Neuronal stem cell (in vitro differentiated cells): Measurements from ENCODE around the gene ZNF488.
A peak's percentile ranks its signal among the peaks of the same experiment; 100 is the strongest.

Experiments
- DNase-seq: peaks from one replicate; pipeline ENCODE4 v3.0.0-alpha.2; 2013; ENCODE audit warnings: low spot score
- H2AFZ ChIP-seq: one replicate; pipeline ENCODE4 v1.6.1; 2013; ENCODE audit warnings: mild to moderate bottlenecking, low read length, inconsistent platforms
- H2AK5ac ChIP-seq: 2 replicates; pipeline ENCODE4 v1.6.1; 2013; ENCODE audit warnings: low read depth, mild to moderate bottlenecking, inconsistent platforms, low read length, moderate library complexity, mixed read lengths
- H2BK120ac ChIP-seq: 2 replicates; pipeline ENCODE4 v1.6.1; 2013; ENCODE audit warnings: low read depth, mild to moderate bottlenecking, inconsistent platforms, low read length, moderate library complexity, mixed read lengths
- H2BK12ac ChIP-seq: one replicate; pipeline ENCODE4 v1.6.1; 2013; ENCODE audit warnings: low read length, inconsistent platforms
- H2BK15ac ChIP-seq: 2 replicates; pipeline ENCODE4 v1.6.1; 2013; ENCODE audit warnings: mild to moderate bottlenecking, low read length, inconsistent platforms, mixed read lengths
- H2BK5ac ChIP-seq: one replicate; pipeline ENCODE4 v1.6.1; 2013; ENCODE audit warnings: inconsistent platforms, mild to moderate bottlenecking, low read length, moderate library complexity
- H3K14ac ChIP-seq: one replicate; pipeline ENCODE4 v1.6.1; 2013; ENCODE audit warnings: low read length, inconsistent platforms
- H3K18ac ChIP-seq: 2 replicates; pipeline ENCODE4 v1.6.1; 2013; ENCODE audit warnings: low read length, inconsistent platforms
- H3K23ac ChIP-seq: 2 replicates; pipeline ENCODE4 v1.6.1; 2013; ENCODE audit warnings: low read depth, mild to moderate bottlenecking, mixed read lengths, low read length, inconsistent platforms; ENCODE audit not compliant: poor library complexity
- H3K27ac ChIP-seq: replicated peaks from 3 replicates; pipeline ENCODE4 v1.5.1; 2013; ENCODE audit warnings: low read length, inconsistent platforms
- H3K27me3 ChIP-seq, 3 experiments: 2 replicates each; pipeline ENCODE4 v1.6.1; 2013; ENCODE audit warnings: low read length in 3 of 3, mild to moderate bottlenecking in 2 of 3, inconsistent platforms in 1 of 3, low read depth in 1 of 3, mixed read lengths in 1 of 3, moderate library complexity in 1 of 3; ENCODE audit not compliant: control insufficient read depth in 3 of 3, insufficient read depth in 3 of 3
- H3K36me3 ChIP-seq, 2 donors: replicated peaks in 1 of 2; 2 replicates each; pipeline ENCODE4 v1.6.1; 2013; ENCODE audit warnings: low read length in 2 of 2; ENCODE audit not compliant: control insufficient read depth in 2 of 2, insufficient read depth in 2 of 2
- H3K4ac ChIP-seq: 2 replicates; pipeline ENCODE4 v1.6.1; 2013; ENCODE audit warnings: inconsistent platforms, mild to moderate bottlenecking, low read length, moderate library complexity
- H3K4me1 ChIP-seq, 2 donors: 1 replicate in 1 of 2; 2 replicates in 1 of 2; pipeline ENCODE4 v1.6.1; 2013; ENCODE audit warnings: low read length in 2 of 2, low read depth in 1 of 2; ENCODE audit not compliant: control insufficient read depth in 2 of 2, insufficient read depth in 1 of 2
- H3K4me2 ChIP-seq: one replicate; pipeline ENCODE4 v1.6.1; 2013; ENCODE audit warnings: mild to moderate bottlenecking, low read length, inconsistent platforms; ENCODE audit not compliant: insufficient read depth, poor library complexity, severe bottlenecking
- H3K4me3 ChIP-seq, 2 donors: 2 replicates each; pipeline ENCODE4 v1.5.1; 2013; ENCODE audit warnings: low read length in 2 of 2, mild to moderate bottlenecking in 2 of 2, inconsistent platforms in 1 of 2, moderate library complexity in 1 of 2
- H3K79me1 ChIP-seq: one replicate; pipeline ENCODE4 v1.6.1; 2013; ENCODE audit warnings: low read depth, mild to moderate bottlenecking, inconsistent platforms, low read length, moderate library complexity
- H3K9ac ChIP-seq: one replicate; pipeline ENCODE4 v1.6.1; 2013; ENCODE audit warnings: mild to moderate bottlenecking, low read depth, low read length, inconsistent platforms; ENCODE audit not compliant: poor library complexity
- H3K9me3 ChIP-seq, 2 donors: replicated peaks in 1 of 2; 2 replicates each; pipeline versions ENCODE3 to v1.6.1; 2013; ENCODE audit warnings: low read length in 2 of 2, mild to moderate bottlenecking in 2 of 2, inconsistent platforms in 1 of 2, low read depth in 1 of 2, mixed read lengths in 1 of 2, moderate library complexity in 1 of 2; ENCODE audit not compliant: control insufficient read depth in 2 of 2, insufficient read depth in 1 of 2
- H4K8ac ChIP-seq: one replicate; pipeline ENCODE4 v1.6.1; 2013; ENCODE audit warnings: low read depth, mild to moderate bottlenecking, inconsistent platforms, low read length, moderate library complexity
- H4K91ac ChIP-seq: one replicate; pipeline ENCODE4 v1.6.1; 2013; ENCODE audit warnings: low read length, low read depth, mild to moderate bottlenecking, inconsistent platforms; ENCODE audit not compliant: poor library complexity
- WGBS, 2 donors: extraction: QIAGEN DNeasy Blood & Tissue Kit; methylation state at CpG; one replicate each; pipeline ENCODE4 v1.1.7; 2013; ENCODE audit warnings: missing lambda C conversion rate in 2 of 2, mixed read lengths in 1 of 2; ENCODE audit not compliant: insufficient read length in 2 of 2, insufficient replicate concordance in 1 of 2; ENCODE audit errors: extremely low coverage in 2 of 2; 5-methylcytosine and 5-hydroxymethylcytosine counted together

ZNF488 gene

DNA sequence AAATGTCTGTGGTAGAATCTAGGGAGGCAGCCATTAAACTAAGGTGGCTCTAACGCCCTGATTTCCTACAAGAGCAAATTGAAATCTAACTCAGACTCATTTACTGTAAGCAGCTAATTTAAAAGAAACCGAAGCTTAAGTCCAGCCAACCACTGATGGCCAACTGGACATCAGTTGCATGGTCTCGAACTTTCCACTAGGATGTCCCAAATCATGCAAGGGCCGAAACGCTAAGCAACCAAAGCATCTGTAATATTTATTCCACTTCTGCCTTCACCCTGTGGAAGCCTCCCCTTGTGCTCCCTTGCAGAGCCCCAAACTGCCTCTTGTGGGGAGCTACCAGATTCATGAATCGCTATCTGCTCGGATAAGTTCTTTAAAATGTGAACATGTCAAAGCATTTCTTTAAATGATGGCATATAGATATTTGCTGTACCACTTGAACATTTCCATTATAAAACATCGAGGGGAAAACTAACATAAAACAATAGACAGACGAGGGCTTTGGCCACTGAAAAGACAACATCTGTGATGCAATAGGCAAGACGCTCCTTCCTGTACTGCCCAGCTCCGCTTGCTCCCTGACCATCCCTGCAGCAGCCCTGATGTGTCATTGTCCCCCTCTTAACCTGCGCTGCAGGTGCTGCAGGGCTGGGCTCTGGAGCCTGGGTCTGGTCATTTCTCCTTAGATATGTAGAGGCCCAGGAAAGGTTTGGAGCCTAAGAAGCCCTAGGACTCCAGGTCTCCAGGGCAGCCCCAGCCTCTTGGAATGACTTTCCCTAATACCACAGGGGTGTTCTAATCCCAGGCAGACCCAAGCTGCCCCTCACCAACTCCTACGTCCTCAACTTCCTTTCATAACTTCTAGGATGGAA lies 38.9 kb downstream of the ZNF488 start:
- H2BK5ac ChIP-seq = no peak overlapping the region
- peaks cover 0 to 1% of the 10 kb centered on the region in 2 donors for H3K9me3 ChIP-seq
- peaks cover 0 to 3% (median 0%) of the 10 kb centered on the region in 3 experiments for H3K27me3 ChIP-seq
- H3K79me1 ChIP-seq = no peaks in the 10 kb centered on the region
- DNase-seq = no peak
- no peak overlapping the region for H4K91ac ChIP-seq
- H3K18ac ChIP-seq = no peak overlapping the region
- no peak overlapping the region for H3K27ac ChIP-seq
- H3K4me1 ChIP-seq = no peaks in the 10 kb centered on the region
- no peaks in the 10 kb centered on the region for H3K36me3 ChIP-seq
- H2AK5ac ChIP-seq = no peak overlapping the region
- H2BK12ac ChIP-seq = no peak overlapping the region
- H3K23ac ChIP-seq = no peak overlapping the region
- H2BK120ac ChIP-seq = no peak overlapping the region
- no peak overlapping the region for H2BK15ac ChIP-seq
- no peak overlapping the region for H2AFZ ChIP-seq
- no peak overlapping the region for H3K9ac ChIP-seq
- H4K8ac ChIP-seq = no peak overlapping the region
- H3K14ac ChIP-seq = no peak overlapping the region
- no CpG with 5 or more reads among the region's 13 CpGs for WGBS, 2 donors
- H3K4me3 ChIP-seq = no peak overlapping the region
- no peak overlapping the region for H3K4me2 ChIP-seq
- no peak overlapping the region for H3K4ac ChIP-seq

DNA sequence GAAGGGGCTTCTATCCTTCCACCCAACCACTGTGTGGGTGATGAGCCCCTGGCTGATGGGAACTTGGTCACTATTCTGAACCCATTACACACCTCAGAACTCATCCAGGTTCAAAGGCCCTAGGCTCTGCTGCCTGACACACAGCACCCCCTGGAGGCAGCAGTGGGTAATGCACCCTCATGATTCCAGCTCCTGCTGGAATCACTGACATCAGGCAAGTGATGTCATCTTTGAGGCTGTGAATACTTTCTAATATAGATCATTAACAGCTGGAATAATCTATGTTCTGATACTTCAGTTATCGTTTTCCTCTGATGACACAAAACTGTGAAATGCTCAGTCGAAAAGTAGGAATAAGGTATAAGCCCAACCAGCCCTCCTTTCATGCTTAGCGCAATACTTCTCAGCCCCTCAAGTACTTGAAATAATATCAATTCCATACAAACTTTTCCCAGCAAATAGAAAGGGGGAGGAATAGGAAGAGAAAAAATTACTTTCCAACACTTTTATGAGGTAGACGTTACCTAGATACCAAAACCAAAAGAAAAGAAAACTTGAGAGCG lies 43.4 kb downstream of the ZNF488 start:
- H3K27me3 ChIP-seq = peaks cover 0 to 3% (median 0%) of the 10 kb centered on the region in 3 experiments
- no peak overlapping the region for H2BK12ac ChIP-seq
- no peak overlapping the region for H4K8ac ChIP-seq
- no peak overlapping the region for H4K91ac ChIP-seq
- no peak overlapping the region for H3K4me2 ChIP-seq
- H3K14ac ChIP-seq = no peak overlapping the region
- H2AFZ ChIP-seq = no peak overlapping the region
- peak; percentile 52 for DNase-seq
- no peak overlapping the region for H2BK5ac ChIP-seq
- H3K4ac ChIP-seq = no peak overlapping the region
- H3K4me1 ChIP-seq = peaks cover 0 to 3% of the 10 kb centered on the region in 2 donors
- no peak overlapping the region for H2BK120ac ChIP-seq
- H3K9ac ChIP-seq = no peak overlapping the region
- H3K23ac ChIP-seq = no peak overlapping the region
- no peak overlapping the region for H3K18ac ChIP-seq
- no peaks in the 10 kb centered on the region for H3K79me1 ChIP-seq
- H3K4me3 ChIP-seq = no peak overlapping the region
- no peaks in the 10 kb centered on the region for H3K9me3 ChIP-seq
- H3K36me3 ChIP-seq = no peaks in the 10 kb centered on the region
- WGBS, 2 donors = no CpG with 5 or more reads among the region's 5 CpGs
- no peak overlapping the region for H2AK5ac ChIP-seq
- no peak overlapping the region for H2BK15ac ChIP-seq
- no peak overlapping the region for H3K27ac ChIP-seq

DNA sequence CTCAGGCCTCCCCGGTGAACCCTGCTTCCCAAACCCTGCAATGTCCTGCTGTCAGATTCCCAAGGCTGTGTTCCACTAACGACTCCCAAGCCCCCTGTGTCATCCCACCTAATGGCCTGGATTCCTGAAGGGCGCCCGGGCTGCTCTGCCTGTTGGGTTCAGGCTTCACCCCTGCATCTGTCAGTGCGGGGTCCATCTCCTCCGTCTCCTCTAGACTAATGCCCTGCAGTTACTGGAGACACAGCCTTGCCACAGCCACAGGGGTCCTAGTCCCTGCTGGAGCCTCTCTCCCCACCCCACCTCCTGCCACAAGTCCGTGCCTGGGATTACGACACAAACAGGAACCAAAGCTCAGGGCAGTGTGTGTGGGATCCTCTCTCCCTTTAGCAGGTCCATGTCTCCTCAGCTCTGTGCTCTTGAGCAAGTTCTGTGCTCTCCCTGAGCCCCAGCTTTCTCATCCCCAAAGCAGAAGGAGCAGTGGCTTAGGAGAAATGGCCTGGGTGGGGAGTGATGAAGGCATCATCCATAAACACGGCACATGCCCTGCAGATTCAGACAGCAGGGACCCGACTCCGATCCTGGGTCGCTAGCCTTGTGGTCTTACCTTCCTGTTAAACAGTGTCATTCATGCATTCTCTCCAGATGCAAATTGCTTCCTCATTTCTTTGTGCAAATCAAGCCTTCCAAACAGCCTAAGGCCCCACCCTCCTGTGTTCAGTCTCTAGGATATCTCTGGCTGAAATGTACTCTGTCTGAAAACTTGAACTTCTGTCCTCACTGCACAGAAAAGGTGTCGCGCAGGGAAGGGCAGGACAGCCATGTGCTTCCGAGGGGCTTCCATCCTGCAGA lies 44.1 kb downstream of the ZNF488 start:
- peak overlapping the region; percentile 61 for H2AFZ ChIP-seq
- no peak overlapping the region for H3K4ac ChIP-seq
- H4K91ac ChIP-seq = no peak overlapping the region
- peaks cover 0 to 6% (median 0%) of the 10 kb centered on the region in 3 experiments for H3K27me3 ChIP-seq
- peak overlapping the region; percentile 3 for H2AK5ac ChIP-seq
- H2BK5ac ChIP-seq = no peak overlapping the region
- H3K79me1 ChIP-seq = no peaks in the 10 kb centered on the region
- H3K4me3 ChIP-seq = no peak overlapping the region
- H3K9me3 ChIP-seq = no peaks in the 10 kb centered on the region
- no peak for DNase-seq
- H2BK15ac ChIP-seq = peak overlapping the region; percentile 13
- no peak overlapping the region for H2BK12ac ChIP-seq
- no CpG with 5 or more reads among the region's 15 CpGs for WGBS, 2 donors
- no peaks in the 10 kb centered on the region for H3K36me3 ChIP-seq
- H3K9ac ChIP-seq = peak overlapping the region; percentile 61
- no peak overlapping the region for H3K14ac ChIP-seq
- no peak overlapping the region for H3K27ac ChIP-seq
- no peak overlapping the region for H2BK120ac ChIP-seq
- no peak overlapping the region for H3K4me2 ChIP-seq
- H3K23ac ChIP-seq = peak overlapping the region; percentile 37
- peak overlapping the region; percentile 66 for H3K18ac ChIP-seq
- H4K8ac ChIP-seq = peak overlapping the region; percentile 33
- H3K4me1 ChIP-seq = peaks cover 0 to 3% of the 10 kb centered on the region in 2 donors
